GM19023 (cell line): ENCODE results near the gene RTN4.

ENCODE experiments used
- ATAC-seq: cut with Tn5 transposase; IDR thresholded peaks from one replicate; pipeline ENCODE4 v1.9.1; 2021; ENCODE audit warnings: mild to moderate bottlenecking, moderate library complexity; ENCODE audit not compliant: unreplicated experiment

Gene RTN4

GRCh38 chr2:54975598-54976492 is 74.4 kb downstream of the RTN4 start:
- no peak for ATAC-seq

GRCh38 chr2:54975175-54975574 is 75.1 kb downstream of the RTN4 start:
- ATAC-seq: no peak

GRCh38 chr2:54969940-54970338 is 80.3 kb downstream of the RTN4 start:
- ATAC-seq: no peak

- no peak for ATAC-seq
Measured at GRCh38 chr2:54969295-54969939, 80.8 kb downstream of the RTN4 start.

- ATAC-seq: no peak
Measured at GRCh38 chr2:54968561-54969218, 81.6 kb downstream of the RTN4 start.

- no peak for ATAC-seq
Measured at GRCh38 chr2:54967759-54968365, 82.4 kb downstream of the RTN4 start.

- ATAC-seq: no peak
Measured at GRCh38 chr2:54967269-54967668, 83.0 kb downstream of the RTN4 start.

GRCh38 chr2:54966837-54967236 is 83.4 kb downstream of the RTN4 start:
- ATAC-seq: no peak

- no peak for ATAC-seq
Measured at GRCh38 chr2:54966165-54966832, 84.0 kb downstream of the RTN4 start.

- no peak for ATAC-seq
Measured at GRCh38 chr2:54965425-54965824, 84.8 kb downstream of the RTN4 start.

GRCh38 chr2:54964816-54965215 is 85.4 kb downstream of the RTN4 start:
- ATAC-seq: no peak

- no peak for ATAC-seq
Measured at GRCh38 chr2:54964271-54964670, 86.0 kb downstream of the RTN4 start.

GRCh38 chr2:54963476-54963875 is 86.8 kb downstream of the RTN4 start:
- ATAC-seq: no peak

GRCh38 chr2:54962935-54963440 is 87.3 kb downstream of the RTN4 start:
- no peak for ATAC-seq

- ATAC-seq: no peak
Measured at GRCh38 chr2:54962511-54962910, 87.7 kb downstream of the RTN4 start.

- no peak for ATAC-seq
Measured at GRCh38 chr2:54960164-54960563, 90.1 kb downstream of the RTN4 start.

- no peak for ATAC-seq
Measured at GRCh38 chr2:54958717-54959371, 91.4 kb downstream of the RTN4 start.

GRCh38 chr2:54957321-54957999 is 92.8 kb downstream of the RTN4 start:
- ATAC-seq: no peak

GRCh38 chr2:54956111-54956627 is 94.1 kb downstream of the RTN4 start:
- no peak for ATAC-seq
